ENCODE measurements around the gene MBNL2.

Gene MBNL2

DNA sequence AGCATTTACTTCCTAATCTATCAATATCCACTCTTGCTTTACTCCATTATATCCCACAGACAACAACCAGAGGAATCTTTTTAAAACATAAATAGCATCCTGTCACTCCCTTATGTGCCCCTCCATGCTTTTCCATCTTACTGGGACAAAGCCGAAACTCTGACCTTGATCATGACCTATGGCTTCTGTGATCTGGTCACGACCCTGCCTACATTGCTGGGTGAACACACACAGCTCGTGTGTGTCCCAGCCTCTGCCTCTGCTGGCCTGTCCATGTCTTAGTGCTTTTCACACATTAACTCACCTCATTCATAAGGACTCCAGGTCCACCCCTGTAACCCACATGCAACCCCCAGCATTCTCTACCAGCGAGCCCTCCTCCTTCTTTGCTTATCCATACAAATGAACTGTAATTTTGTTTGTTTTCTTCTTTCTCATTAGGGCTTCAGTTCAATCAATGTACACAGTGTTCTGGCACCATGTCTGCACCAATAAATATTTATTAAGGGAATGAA lies 115.9 kb downstream of the MBNL2 start:
- DNase-seq (ENCODE audit: low read depth), result no peak
- no peak overlapping the region for H3K4me3 ChIP-seq (ENCODE audit: control insufficient read depth, low read depth, low read length)
- no peak for TF ChIP-seq CTCF (conservative IDR thresholded peaks at IDR 0.05; ENCODE audit: control insufficient read depth, insufficient read depth, low read depth, low read length)

DNA sequence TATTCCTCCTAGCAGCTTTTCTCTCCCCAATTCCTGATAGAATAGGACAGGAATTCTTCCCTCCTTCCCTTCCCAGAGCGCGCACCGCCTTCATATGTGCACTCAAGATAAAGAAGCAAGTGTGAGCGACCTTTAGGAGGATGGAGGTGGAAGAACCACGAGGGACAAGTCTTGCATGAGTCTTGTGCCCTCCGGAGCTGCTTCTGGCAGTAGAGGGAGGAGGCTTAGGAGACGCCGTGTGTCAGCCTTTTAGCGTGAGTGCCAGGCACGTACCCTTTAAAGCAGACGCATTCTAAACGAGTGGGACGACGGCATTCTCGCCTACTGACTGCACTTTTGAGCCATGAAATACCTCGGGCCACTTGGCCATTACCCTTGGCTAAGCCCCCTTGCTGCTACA lies 116.4 kb downstream of the MBNL2 start:
- no peak for TF ChIP-seq CTCF (conservative IDR thresholded peaks at IDR 0.05; ENCODE audit: control insufficient read depth, insufficient read depth, low read depth, low read length)
- no peak overlapping the region for H3K4me3 ChIP-seq (ENCODE audit: control insufficient read depth, low read depth, low read length)

DNA sequence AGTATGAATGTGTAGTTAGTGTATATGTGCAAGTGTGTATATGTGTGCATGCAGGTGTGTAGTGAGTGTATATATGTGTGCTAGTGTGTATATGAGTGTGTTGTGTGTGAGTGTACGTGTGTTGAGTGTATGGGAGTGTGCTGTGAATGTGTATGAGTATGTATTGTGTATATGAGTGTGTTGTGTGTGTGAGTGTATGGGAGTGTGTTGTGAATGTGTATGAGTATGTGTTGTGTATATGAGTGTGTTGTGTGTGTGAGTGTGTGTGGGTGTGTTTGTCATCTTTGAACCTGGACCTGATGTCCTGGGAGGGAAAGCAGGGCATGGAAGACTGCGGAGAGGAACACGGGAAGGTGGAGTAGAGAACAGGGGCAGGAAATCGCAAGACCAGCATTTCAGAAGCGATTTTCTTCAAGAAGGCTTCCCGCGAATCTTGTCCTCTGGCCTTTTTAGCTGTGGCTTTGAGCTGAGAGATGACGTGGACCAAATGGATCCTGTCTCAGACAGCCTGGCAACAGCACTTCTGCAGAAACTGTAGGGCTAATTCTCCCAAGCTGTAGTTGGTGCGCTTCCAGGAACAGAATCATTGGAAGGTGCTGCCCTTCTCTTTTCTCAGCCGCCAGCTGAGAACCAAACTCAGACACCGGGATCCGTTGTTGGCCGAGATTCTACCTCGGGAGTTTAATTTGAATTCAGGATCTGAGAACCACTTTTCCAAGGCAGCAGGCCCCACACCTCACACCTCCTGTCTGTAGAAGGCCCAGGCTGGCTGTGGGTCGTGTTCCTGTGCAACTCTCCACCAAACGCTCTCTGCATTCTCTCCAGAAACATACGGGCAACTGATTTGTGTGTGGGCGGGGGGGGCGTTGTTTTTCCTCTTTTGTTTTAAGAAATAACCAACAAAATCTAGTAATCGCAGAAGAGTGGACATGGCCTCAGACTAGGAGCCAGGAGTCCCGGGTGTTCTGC lies 117.2 kb downstream of the MBNL2 start:
- no peak for TF ChIP-seq CTCF (conservative IDR thresholded peaks at IDR 0.05; ENCODE audit: control insufficient read depth, insufficient read depth, low read depth, low read length)
- DNase-seq (ENCODE audit: low read depth), result peak; percentile 97
- H3K4me3 ChIP-seq (ENCODE audit: control insufficient read depth, low read depth, low read length), result no peak overlapping the region

More for the DNA sequence above, 116.4 kb downstream of the MBNL2 start:
- no peak for DNase-seq (ENCODE audit: low read depth)

DNA sequence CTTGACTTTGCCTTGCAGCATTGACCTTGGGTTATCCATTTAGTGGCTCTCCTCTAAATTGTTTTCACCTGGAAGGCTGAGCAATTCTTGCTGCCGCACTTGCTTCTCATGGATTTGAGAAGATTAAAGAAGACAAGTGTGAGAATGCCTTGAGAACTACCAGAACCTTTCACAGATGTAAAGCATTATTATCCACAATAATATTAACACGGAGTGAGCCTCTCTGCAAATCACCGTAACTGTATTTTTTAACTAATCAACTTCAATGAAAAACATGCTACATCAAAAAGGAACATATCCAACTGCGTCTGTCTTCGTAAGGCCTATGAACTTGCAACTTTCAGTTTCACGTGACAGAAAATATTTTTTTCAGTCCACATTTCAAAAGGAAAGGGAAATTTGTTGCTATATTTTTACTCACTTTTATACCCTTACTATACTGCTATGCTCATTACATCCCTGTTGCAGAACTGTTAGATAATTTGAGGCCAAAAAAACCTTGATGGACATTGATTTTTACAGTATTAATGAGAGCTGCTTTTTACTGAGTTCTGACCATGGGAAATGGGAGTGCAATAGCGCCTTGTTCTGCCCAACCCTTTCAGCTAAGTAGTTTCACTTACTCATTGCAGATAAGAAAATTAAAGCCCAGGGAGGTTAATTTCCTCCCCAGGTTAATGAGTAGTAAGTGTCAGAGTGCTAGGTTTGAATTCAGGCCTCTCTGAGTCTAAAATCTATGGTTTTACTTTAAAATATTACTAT lies 118.0 kb downstream of the MBNL2 start:
- DNase-seq (ENCODE audit: low read depth), result no peak
- no peak overlapping the region for H3K4me3 ChIP-seq (ENCODE audit: control insufficient read depth, low read depth, low read length)

DNA sequence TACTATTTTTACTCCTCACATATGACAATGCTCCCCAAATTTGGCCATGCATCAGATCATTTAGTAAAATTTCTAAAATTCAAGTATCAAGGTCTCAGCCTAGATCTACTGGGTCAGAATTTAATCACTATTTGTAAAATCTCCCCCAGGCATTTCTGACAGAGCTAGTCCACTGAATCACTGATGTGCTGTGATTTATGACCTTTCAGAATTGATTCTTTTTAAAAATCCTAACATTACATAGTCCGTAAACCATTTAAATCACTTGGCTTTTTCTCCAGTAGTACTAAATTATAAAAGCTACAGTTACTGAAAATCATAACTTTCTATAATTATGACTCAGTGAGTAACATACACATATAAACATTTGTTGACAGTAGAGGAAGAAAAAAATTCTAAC lies 119.0 kb downstream of the MBNL2 start:
- no peak for TF ChIP-seq CTCF (conservative IDR thresholded peaks at IDR 0.05; ENCODE audit: control insufficient read depth, insufficient read depth, low read depth, low read length)
- H3K4me3 ChIP-seq (ENCODE audit: control insufficient read depth, low read depth, low read length), result no peak overlapping the region
- no peak for DNase-seq (ENCODE audit: low read depth)

More for the DNA sequence above, 118.0 kb downstream of the MBNL2 start:
- no peak for TF ChIP-seq CTCF (conservative IDR thresholded peaks at IDR 0.05; ENCODE audit: control insufficient read depth, insufficient read depth, low read depth, low read length)

GRCh38 chr13:97342136-97342535 lies 120.0 kb downstream of the MBNL2 start:
- H3K4me3 ChIP-seq (ENCODE audit: control insufficient read depth, low read depth, low read length), result no peak overlapping the region
- no peak for DNase-seq (ENCODE audit: low read depth)
- TF ChIP-seq CTCF (conservative IDR thresholded peaks at IDR 0.05; ENCODE audit: control insufficient read depth, insufficient read depth, low read depth, low read length), result no peak
